Measurements from ENCODE around the gene KRTAP5-2.
"Not testable (repeated sequence)": the region's sequence is repeated elsewhere in the genome, so short reads cannot be mapped to it uniquely, and the experiment has no call there.

Gene KRTAP5-2

DNA sequence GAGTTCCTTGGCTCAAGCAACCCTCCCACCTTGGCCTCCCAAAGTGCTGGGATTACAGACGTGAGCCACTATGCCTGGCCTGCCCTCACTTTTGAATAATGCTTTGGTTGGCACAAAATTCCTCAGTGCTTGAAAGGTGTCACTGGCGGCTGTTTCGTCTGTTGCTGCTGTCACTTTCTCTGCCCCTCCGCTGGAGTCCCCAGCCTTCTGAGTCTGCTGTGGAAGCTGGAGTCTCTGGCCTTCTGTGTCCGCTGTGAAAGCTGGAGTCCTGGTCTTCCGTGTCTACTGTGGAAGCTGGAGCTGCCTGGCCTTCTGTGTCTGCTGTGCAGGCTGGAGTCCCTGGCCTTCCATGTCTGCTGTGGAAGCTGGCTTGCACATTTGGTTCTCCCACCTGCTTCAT, 8.1 kb downstream of the KRTAP5-2 start:
- DNase-seq (ENCODE audit: low read depth) = no peak

DNA sequence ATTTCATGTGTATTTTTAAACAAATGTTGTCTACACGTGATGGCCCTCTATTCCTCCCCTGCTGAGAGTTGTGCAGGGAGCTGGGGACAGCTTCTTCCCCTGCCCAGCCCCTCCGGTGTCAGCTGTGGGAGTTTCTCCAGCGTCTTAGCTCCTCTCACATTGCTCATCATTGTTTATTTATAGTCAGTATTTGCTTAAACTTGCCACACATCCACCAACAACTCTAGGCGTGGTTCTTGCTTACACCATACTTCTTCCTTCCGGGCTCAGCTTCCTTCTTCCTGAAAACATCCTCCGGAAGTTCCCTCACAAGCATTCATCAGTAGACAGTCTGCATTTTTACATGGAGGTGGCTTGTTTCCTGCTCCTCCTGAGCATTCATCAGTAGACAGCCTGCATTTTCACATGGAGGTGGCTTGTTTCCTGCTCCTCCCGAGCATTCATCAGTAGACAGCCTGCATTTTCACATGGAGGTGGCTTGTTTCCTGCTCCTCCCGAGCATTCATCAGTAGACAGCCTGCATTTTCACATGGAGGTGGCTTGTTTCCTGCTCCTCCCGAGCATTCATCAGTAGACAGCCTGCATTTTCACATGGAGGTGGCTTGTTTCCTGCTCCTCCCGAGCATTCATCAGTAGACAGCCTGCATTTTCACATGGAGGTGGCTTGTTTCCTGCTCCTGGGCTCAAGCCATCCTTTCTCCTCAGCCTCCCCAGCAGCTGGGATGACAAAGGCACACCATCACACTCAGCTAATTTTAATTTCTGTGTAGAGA, 8.7 kb downstream of the KRTAP5-2 start:
- DNase-seq (ENCODE audit: low read depth) = not testable (repeated sequence)

DNA sequence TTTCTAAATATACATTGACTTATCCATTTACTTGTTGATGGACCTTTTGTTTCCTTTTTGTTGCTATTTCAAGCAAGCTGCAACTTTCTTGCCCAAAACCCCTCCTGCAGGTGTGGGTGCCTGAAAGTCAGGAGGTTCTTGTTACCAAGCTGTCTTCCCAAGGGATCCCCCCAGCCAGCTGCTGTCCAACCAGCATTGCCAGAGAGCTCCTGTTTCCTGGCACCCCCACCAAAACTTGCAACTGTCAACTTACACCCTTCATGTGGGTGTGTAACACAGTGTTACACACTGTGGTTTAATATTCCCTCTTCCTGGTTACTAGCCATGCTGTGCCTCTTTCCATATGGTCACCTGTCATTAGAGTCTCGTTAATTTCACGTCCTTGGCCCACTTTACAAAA, 11.4 kb downstream of the KRTAP5-2 start:
- no peak for DNase-seq (ENCODE audit: low read depth)

DNA sequence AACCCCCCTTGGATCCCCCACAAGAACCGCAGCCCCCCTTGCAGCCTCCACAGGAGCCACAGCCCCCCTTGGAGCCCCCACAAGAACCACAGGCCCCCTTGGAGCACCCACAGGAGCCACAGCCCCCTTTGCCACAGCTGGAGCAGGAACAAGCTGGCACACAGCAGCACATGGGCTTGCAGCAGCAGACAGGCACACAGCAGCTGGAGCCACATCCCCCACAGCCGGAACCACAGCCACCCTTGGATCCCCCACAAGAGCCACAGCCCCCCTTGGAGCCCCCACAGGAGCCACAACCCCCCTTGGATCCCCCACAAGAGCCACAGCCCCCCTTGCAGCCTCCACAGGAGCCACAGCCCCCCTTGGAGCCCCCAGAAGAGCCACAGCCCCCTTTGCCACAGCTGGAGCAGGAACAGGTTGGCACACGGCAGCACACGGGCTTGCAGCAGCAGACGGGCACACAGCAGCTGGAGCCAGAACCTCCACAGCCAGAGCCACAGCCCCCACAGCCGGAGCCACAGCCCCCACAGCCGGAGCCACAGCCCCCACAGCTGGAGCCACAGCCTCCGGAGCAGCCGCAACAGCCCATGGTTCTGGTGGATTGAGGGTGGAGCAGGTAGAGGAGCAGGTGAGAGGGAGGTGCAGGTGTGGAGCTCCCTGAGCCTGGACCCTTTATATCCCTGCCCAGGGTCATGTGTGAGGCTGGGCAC, 13.3 kb downstream of the KRTAP5-2 start, which contains the start of gene KRTAP5-1:
TSS of gene KRTAP5-1 (minus strand) at position 623 of the 710 bp plus-strand sequence. CDS start at position 589, 34 bp downstream.
- not testable (repeated sequence) for DNase-seq (ENCODE audit: low read depth)

DNA sequence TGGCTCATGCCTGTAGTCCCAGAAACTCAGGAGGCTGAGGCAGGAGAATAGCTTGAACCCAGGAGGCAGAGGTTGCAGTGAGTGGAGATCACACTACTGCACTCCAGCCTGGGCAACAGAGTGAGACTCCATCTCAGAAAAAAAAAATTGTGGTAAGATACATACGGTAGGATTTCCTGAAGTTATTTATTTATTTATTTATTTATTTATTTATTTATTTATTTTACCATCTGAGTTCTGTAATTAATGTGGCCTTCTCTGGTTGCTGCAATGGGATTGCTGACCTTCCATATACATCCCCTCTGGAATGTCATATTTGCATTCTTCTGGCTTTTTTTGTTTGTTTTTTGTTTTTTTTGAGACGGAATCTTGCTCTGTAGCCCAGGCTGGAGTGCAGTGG, 15.2 kb downstream of the KRTAP5-2 start:
- DNase-seq (ENCODE audit: low read depth) = not testable (repeated sequence)

DNA sequence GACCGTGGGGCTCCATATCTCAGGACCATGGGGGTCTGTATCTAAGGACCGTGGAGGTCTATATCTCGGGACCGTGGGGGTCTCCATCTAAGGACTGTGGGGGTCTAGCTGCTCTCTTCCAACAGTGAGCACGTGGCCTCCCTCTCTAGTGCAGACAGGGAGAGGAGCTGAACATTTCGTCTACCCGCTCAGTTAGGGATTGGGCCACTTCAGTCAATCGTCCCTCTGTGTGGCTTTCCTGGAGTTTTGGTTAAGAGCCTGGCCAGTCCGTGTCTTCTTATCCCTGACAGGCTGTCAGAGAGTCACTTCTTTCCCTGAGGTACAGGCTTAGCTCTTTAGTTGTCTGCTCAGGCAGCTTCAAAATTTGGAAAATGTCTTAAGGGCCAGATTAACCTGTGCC, 16.1 kb downstream of the KRTAP5-2 start:
- DNase-seq (ENCODE audit: low read depth) = no peak

DNA sequence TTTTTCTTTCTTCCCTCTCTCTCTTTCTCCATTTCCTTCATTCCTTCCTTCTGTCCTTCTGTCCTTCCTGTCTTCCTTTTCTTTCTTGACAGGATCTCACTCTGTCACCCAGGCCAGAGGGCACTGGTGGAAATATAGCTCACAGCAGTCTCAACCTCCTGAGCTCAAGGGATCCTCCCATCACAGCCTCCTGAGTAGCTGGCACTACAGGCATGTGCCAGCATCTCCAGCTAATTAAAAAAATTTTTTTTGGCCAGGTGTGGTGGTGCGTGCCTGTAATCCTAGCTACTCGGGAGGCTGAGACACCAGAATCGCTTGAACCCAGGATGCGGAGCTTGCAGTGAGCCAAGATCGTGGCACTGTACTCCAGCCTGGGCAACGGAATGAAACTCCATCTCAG, 21.3 kb downstream of the KRTAP5-2 start:
- no peak for DNase-seq (ENCODE audit: low read depth)

DNA sequence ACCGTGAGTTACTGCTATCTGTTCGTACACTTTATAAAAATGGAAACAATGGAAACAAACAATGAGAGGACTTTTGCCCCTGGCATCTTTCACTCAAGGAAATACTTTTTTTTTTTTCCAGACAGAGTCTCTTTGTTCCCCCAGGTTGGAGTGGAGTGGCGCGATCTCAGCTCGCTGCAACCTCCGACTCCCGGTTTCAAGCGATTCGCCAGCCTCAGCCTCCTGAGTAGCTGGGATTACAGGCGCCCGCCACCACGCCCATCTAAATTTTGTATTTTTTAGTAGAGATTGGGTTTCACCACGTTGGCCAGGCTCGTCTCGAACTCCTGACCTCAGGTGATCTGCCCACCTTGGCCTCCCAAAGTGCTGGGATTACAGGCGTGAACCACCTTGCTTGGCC, 22.3 kb downstream of the KRTAP5-2 start:
- not testable (repeated sequence) for DNase-seq (ENCODE audit: low read depth)

DNA sequence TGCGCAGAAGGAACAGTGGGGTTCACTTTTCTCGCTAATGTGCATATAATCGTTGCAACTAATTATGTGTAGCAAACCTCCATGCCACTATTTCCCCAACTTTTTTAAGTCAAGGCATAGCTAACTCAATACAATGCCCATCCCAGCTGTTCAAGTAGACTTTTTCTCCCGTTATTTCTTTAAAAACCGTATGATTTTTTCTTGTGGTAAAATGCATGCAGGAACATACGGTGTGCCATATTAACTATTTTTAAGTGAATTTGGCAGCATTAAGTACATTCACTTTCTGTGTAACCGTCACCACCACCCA, 23.2 kb downstream of the KRTAP5-2 start:
- no peak for DNase-seq (ENCODE audit: low read depth)

DNA sequence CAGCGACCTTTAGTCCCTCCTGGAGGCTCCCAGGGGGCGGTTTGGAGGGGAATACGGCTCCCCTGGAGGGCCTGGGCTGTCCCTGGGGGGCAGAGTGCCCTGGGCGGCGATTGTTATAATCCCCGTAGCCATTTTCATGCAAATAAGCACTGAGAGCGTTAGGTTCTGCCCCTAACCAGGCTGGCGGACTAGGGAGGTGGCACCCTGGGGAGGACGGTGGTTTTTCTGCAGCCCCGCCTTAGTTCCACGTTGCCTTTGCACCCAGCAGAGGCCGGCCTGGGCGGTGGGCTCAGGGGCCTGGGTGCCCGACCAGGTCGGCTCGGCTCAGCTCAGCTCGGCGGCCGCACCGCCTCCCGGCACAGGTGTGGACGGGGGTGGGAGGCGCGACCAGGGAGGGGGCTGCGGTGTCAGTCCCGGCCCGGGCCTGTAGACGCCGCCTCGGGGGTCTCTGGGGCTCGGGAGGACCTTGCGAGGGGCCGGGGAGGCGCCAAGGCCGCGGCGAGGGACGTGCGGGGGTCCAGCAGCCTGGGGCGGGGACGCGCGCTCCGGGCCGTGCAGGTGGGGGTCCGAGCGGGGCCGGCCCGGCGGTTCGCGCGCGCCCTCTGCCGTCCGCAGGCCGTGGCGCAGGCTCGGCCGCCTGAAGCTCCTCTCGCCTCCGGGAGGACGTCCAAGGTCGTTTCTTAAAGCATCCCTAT, 23.7 kb downstream of the KRTAP5-2 start:
- no peak for DNase-seq (ENCODE audit: low read depth)

DNA sequence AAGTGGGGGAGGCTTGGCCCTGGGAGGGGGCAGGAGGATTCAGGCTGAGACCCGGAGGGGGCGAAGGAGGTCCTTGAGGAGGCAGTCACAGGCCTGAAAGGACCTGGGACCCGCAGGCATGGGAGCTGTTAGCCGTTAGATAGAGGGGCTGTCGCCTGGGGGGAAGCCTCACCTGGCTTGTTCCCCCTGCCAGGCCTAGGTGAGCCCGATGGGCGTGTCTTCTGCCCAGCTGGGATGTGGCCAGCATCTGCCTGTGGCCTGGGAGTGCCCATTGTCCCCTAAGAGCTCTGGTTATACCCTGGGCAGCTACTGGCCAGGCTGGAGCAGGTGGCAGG, 24.2 kb downstream of the KRTAP5-2 start:
- no peak for DNase-seq (ENCODE audit: low read depth)

DNA sequence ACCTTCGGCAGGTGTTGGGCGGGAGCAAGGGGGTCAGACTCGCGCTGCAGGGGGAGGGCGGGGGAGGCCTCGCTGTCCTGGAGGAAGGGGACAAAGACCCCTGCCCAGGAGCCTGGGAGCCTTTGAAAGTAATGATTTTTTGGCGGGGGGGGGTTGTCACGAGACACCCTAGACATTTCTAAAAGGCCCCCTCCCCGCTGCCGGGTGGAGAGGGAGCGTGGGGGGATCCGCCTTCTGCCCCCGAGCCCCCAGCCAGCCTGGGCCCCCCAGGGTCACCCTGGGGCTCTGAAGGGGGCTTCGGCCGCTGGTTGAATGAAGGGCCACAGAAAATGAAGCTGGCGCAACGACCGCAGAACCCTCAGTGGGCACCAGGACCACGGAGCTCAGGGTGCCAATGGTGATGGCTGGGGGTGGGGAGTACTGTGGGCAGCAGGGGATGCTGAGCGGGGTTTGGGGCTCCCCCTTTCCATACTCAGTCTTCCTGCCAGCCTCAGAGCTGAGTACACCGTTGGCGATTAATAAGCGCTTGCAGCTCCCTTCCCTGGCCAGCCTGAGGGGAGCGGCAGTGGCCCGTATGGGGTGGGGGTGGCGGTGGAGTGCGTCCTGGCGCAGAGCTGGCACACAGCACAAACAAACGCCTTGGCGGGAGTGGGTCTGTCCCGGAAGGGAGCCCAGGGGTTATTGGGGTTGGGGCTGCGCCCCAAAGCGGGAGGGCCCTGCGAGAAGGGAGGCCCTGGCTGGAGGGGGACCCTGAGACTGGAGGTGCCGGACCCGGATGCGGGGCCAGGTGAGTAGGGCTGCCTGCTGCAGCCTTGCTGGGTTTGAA, 24.8 kb downstream of the KRTAP5-2 start:
- no peak for DNase-seq (ENCODE audit: low read depth)

DNA sequence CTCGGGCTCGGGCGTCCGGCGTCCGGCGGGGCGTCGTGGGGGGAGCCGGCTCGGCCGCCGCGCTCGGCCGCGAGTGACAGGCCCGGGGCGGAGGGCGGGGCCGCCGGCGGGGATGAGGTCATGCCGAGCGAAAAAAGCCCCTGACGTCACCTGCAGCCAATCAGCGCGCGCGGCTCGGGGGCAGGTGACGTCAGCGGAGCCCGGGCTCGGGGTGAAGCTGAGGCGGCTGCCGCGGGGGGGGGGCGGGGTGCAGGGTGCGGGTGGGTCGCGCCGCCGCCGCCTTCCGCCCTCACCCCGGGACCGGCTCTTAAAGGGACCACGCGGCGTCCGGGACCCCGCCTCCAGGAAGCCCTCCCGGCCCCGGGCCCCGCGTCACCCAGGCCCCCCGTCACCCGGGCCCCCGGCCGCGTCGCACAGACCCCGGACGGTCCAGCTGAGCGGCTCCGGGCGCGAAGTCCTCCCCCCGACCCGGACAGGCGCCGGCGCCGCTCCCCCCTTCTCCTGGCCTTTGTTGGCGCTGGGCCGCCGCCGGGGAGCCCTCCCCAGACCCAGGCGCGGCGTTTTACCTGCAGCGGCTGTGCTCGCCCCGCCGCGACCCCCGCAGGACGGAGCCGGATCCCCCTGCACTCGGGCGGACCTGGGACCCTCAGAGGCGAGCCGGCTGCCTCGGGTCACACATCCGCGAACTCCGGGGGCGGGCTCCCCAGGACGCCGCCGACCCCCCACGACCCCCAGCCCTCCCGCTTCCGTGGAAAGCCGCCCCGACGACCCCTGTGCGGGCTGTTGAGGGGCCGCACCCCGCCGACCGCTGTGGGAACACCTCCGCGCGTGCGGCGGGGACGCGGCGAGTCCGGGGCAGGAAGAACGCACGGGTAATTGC, 25.7 kb downstream of the KRTAP5-2 start, which contains the start of gene DUSP8:
TSS of gene DUSP8 (minus strand) at position 75 of the 880 bp plus-strand sequence. CDS start 6,445 bp downstream, outside the sequence.
- no peak for DNase-seq (ENCODE audit: low read depth)

DNA sequence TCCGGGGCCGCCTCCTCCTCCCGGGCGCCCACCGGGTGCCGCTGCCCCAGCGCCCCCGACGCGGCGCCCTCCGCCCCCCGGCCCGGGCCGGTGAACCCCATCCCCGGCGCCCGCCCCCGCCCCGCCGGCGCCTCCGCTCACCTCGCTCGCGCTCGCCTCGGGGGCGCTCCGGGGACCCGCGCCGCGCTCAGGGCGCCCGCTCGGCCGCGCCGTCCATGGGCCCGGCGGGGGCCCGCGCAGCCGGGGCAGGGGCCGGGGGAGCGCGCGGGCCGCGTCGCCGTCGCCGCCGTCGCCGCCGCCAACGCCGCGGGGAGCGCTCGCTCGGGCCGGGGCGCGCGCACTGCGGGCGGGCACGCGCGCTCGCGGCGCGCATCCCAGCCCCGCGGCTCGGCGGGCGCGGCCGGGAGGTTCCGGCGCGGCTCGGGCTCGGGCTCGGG, 26.3 kb downstream of the KRTAP5-2 start:
- DNase-seq (ENCODE audit: low read depth) = no peak

DNA sequence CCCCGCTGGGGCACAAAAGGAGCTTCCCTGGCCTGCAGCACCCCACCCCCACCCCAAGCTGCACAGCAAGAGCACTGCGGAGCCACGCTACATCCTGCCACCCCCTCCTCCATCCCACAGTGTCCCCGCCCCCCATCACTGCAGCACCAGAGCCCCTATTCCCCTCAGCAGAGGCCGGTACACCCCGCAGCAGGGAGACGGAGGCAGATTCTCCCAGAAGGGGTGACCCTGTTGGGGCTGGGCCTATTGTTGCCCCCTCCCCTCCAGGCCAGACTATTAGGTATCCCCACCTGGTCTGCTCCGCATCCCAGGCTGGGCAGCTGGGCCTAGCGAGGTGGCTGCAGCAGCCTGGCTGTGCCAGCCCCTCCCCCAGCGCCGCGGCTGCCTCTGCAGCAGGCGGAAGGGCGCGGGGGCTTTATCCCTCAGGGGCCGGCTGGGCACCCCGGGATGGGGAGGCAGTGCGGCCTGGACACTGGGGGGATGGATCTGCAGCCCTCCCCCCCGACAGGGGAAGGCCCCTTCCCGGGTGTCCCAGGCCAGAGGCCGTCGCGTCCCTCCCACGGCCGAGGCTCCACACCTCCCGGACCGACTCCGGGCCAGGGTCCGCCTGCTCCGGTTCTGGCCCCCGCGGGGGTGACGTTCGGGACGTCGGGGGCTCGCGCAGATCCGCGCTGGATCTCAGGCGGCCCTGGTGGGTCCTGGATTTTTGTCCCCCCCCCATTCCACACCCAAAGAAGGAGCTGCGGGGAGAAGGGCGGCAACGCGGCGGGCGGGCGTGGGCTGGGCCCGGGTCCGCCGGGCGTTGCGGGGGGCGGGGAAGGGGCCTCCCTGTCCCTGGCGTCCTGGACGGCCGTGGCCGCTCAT, 27.0 kb downstream of the KRTAP5-2 start:
- DNase-seq (ENCODE audit: low read depth) = no peak

DNA sequence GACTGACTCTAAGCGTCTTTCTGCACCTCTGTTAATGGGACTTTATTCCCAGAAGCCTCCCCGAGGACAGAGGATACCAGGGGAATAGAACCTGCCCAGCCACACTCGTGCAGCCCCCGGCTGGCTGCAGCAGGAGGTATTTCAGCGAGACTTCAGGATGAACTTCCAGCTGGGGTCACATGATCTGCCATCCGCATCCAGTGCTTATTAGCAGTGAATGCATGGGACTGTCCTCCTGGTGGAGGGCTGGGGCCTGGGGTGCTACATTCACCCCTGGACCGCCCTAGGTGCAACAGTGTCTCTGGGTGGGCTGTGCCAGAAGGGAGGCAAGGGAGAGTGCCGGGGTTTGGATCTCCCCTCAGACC, 27.6 kb downstream of the KRTAP5-2 start:
- no peak for DNase-seq (ENCODE audit: low read depth)

DNA sequence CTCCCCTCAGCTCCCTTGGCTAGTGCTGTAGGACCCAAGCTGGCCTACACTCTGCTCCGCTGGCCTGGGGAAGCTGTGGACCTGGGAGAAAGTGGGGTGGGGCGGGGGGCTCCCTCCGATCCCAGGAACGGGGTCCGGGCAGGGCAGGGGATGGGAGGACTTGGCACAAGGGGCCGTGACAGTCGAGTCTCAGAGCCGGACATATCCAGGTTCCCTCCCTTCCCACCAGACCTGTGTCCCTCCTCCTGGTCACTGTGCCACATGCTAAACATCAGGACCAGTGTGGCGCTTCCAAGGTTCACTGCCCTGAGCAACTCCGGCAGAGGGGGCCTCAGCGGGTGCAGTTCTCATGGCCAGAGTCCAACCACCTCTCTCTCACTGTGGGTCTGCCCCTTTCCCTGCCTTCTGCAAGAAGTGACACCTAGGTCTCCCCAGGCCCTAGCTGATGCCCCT, 28.1 kb downstream of the KRTAP5-2 start:
- no peak for DNase-seq (ENCODE audit: low read depth)

DNA sequence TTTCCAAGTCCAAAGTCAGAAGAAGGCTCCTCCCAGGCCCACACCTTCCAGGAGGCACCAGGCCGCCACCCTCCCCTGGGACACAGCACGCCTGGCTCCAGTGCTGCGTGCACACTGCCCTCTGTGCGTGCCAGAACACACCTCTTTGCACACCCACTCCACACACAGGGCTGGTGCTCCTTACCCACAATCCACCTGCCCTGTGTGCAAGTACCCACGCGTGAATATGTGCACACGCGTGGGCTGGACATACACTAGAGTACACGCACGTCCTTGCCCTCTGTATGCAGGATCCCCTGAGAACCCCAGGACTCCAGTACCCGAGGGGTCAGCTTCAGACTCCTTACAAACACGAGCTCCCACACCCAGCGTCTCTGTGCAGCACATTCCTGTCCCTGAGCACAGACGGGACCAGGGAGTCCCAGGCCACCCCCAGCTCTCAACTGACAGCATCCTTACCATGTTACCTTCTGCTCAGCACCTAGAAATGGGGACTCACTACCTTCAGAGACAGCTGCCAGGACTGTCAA, 28.8 kb downstream of the KRTAP5-2 start:
- DNase-seq (ENCODE audit: low read depth) = no peak

DNA sequence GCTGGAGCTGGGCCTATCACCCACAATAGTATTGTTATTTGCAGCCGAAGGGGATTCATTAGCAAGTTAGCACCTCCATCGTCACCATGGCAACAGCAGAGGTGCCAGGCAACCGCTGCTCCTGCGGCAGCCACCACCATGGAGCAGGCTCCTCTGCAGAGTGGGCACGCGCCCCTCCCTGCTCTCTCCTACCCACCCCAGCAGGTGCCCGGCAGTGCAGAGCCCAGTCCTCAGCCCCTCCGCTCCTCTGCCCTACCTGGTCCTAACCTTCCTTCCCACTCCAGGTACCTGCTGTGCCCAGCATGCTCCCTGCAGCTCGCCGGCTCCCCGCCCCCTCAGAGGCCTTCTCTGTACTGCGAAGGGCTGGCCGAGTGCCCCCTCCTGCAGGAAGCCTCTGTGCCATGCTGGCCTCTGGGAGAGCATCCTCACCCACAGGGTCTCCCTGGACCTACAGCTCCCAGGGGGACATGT, 29.6 kb downstream of the KRTAP5-2 start:
- DNase-seq (ENCODE audit: low read depth) = no peak

DNA sequence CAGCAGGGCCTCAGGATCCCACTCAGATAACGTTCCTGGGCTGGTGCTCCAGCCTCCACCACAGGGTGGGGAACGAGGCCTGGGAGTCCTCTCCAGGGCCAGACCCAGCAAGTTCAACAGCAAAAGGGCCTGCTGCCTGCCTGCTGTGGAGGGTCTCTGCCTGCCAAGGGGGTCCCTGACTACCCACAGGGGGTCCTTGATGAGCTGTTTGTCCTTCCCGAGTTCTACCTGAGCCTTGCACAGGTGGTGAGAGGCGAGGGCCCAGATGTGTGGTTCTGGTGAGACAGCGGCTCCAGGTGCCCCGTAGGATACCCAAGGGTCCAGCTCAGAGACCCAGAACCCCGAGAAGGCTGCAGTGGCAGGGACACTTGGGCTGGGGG, 30.4 kb downstream of the KRTAP5-2 start:
- no peak for DNase-seq (ENCODE audit: low read depth)

Measured in GM04503 (cell line).